D721Med (cell line): ENCODE data around the gene NOTCH1.

Source experiments
- DNase-seq: peaks from one replicate; pipeline ENCODE4 v3.0.0; 2011; ENCODE audit warnings: low spot score; ENCODE audit not compliant: insufficient read length
- FAIRE-seq: peaks from 2 replicates; lab custom pipeline; 2011; peaks lifted over from hg19 to GRCh38; lab: Jason Lieb, UNC
- TF ChIP-seq, protein P1 (sequence below): IDR thresholded peaks from 2 replicates; pipeline ENCODE4 v1.5.1; 2012; ENCODE audit warnings: mild to moderate bottlenecking, control low read depth; ENCODE audit not compliant: insufficient read depth; ENCODE audit errors: missing control alignments

The NOTCH1 gene

DNA sequence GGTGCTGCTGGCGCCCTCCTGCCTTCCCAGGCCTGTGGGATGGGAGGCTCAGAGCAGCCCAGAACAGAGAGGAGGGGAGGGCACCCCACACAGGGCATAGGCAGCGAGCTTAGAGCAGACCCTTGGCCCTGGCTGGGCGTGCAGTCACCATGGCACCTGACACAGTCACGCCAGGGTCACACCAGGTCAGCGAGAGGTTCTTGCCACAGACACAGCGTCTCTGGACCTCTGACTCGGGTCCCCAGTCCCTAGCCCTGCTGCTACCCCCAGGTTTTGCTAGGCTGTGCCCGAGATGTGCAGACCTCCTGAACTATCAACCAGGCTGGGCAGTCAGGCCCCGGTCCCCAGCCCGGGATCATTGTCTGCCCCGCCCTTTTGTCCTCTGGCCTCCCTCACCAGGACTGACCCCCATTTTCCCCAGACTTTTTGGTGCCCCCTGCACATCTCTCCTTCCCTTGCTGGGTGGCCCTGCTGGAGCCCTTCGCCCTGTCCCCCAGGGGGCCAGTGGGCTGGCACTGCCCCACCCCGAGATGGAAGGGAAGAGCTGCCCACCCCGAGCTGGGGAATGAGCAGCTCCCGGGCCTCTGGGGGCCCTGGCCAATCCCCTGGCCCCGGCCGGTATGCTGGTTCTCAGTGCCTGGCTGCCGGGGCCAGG is 24.5 kb upstream of the NOTCH1 start:
- DNase-seq (no peak), FAIRE-seq (no peak)
- TF ChIP-seq, protein P1, sequence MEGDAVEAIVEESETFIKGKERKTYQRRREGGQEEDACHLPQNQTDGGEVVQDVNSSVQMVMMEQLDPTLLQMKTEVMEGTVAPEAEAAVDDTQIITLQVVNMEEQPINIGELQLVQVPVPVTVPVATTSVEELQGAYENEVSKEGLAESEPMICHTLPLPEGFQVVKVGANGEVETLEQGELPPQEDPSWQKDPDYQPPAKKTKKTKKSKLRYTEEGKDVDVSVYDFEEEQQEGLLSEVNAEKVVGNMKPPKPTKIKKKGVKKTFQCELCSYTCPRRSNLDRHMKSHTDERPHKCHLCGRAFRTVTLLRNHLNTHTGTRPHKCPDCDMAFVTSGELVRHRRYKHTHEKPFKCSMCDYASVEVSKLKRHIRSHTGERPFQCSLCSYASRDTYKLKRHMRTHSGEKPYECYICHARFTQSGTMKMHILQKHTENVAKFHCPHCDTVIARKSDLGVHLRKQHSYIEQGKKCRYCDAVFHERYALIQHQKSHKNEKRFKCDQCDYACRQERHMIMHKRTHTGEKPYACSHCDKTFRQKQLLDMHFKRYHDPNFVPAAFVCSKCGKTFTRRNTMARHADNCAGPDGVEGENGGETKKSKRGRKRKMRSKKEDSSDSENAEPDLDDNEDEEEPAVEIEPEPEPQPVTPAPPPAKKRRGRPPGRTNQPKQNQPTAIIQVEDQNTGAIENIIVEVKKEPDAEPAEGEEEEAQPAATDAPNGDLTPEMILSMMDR = no peak

DNA sequence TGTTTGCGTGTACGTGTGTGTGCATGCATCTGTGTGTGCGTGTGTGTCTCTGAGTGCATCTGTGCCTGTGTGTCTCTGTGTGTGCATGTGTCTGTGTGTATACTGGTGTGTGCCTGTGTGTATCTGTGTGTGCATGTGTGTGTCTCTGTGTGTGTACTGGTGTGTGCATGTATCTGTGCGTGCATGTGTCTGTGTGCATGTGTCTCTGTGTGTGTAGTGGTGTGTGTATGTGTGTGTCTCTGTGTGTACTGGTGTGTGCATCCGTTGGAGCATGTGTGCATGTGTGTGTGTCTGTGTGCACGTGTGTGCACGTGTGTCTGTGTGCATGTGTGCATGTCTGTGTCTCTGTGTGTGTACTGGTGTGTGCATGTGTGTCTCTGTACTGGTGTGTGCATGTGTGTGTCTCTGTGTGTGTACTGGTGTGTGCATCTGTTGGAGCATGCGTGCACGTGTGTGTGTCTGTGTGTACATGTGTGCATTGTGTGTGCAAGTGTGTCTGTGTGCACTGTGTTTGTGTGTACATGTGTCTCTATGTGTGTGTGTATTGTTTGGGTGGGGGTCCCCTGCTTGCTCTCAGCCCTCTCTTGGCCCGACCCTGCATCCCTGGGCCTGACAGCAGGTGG is 23.8 kb upstream of the NOTCH1 start:
- TF ChIP-seq, protein P1 = no peak
- FAIRE-seq = no peak
- no peak for DNase-seq

DNA sequence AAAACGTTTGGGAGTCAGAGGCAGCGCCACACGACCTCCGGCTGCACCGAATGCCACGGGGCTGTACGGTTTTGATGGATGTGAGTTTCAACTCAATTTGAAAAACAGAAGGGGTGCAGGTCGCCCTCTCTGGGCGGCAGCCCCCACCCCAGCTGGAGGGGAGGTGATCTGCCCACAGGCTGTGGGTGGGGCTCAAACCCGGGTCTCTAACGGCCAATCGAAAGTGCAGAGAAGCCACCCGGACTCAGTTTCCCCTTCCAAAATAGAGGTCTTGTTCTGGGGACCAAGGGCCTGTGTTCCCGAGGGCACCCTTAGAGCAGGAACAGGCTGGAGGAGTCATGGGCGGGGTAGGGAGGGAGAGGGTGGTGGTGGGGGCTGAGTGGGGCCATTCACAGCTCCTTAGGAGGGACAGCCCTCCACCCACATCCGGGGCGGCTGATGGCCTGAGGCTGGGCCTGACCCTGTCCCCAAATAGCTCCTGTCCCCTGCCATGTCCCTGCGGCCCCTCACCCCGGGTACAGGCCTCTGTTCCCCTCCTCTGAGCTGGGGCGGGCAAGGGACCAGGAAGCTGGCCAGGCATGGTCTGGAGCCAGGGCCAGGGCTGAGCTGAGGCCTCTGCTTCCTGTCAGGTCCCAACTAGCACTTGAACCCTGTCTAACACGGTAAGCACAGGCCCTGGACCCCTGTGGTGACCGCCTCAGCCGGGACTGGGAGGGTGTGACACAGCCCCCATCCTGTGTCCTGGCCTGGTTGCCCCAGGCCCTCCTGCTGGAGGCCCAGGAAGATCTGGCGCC is 22.6 kb upstream of the NOTCH1 start:
- no peak for FAIRE-seq
- TF ChIP-seq, protein P1 = no peak
- no peak for DNase-seq

DNA sequence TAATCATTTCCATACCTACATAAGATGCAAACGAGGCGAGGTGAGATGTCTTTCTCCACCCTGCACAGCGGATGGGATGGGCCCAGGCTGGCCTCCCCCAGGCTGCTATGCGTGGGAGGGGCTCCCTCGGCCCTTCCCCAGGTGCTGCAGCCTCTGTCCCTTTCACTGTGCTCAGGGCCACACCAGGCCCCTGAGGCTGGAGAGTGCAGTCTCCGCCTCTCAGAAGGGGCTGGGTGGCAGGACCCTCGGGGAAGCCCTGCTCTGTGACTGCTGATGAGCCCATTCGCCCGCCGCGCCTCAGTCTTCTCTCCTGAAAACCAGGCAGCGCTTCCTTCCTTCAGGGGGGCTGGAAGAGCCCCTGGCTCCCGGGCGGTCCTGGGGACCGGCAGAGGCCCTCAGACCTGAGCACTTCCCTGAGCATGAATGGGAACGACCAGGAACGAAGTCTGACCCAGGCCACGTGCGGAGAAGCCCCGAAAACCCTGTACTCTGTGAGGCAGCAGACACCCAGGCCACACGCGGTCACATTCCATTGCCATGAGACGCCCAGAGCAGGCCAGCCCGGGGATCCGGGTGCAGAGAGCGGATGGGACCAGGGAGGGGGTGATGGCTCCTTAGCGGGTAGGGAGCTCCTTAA is 21.9 kb upstream of the NOTCH1 start:
- FAIRE-seq (no peak), DNase-seq (no peak)
- TF ChIP-seq, protein P1 = no peak

DNA sequence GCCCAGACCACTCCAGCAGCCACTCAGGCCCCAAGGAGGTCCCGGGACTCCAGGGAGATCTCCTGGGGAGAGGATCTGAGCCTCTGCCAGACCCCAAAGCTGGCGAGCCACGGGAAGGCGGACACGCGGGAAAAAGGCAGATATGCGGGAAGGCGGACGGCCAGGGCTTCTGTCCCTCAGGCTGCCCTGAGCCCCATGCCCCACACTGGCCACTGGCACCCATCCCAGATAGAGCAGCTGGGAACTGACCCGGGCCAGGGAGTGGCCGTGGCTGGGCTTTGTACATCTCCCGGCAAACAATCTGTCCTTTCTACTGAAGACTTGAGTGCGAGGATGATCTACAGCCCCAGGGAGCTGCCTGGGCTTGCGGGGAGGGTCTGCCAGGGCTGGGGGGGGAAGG is 21.1 kb upstream of the NOTCH1 start:
- FAIRE-seq (no peak), DNase-seq (no peak)
- TF ChIP-seq, protein P1 = no peak

DNA sequence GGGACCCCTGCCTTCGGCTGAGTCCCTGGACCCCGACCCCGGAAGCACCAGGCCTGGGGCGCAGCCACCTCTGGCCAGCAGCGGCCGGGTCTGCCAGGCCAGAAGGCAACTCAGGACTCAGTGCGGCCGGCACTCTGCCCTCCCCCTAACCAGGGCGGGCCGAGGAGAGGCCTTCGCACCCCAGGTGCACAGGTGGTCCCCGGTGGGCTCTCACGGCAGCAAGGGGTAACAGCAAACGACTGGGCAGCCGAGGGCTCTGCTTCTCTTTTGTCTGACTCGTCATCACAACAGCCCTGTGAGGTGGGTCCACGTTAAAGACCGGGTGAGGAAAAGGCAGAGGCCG is 20.7 kb upstream of the NOTCH1 start:
- TF ChIP-seq, protein P1 = no peak
- no peak for FAIRE-seq
- no peak for DNase-seq
